Neural cell (in vitro differentiated cells): ENCODE measurements around the gene CTTNBP2NL. TPM values are rescaled to one million over a fixed set of nuclear protein-coding genes. Genes with fewer than 3 reads are reported as not detected.

Experiments
- H2AFZ ChIP-seq: fragments of 200-600, 300-800 bp; sonication (generic), shearing (Covaris generic); 2 replicates; pipeline ENCODE4 v1.6.0; 2014; ENCODE audit warnings: low read depth, mild to moderate bottlenecking, antibody characterized with exemption, low read length, moderate library complexity
- H3F3A ChIP-seq: fragments of 200-600 bp; shearing (Covaris generic); 2 replicates; pipeline ENCODE4 v1.6.1; 2016; ENCODE audit warnings: mild to moderate bottlenecking, moderate library complexity, mixed read lengths, antibody characterized with exemption, low read length; ENCODE audit not compliant: insufficient read depth, poor library complexity, severe bottlenecking
- H3K27ac ChIP-seq: fragments of 200-600, 300-800 bp; sonication (generic), shearing (Covaris generic); 2 replicates; pipeline ENCODE4 v1.5.1; 2014; ENCODE audit warnings: mild to moderate bottlenecking, low read length, moderate library complexity
- H3K27me3 ChIP-seq: fragments of 300-800, 200-600 bp; sonication (generic), shearing (Covaris generic); 2 replicates; pipeline ENCODE4 v1.6.0; 2014; ENCODE audit warnings: mild to moderate bottlenecking, low read depth, low read length, moderate library complexity; ENCODE audit not compliant: insufficient read depth
- H3K36me3 ChIP-seq: fragments of 300-800, 200-600 bp; sonication (generic), shearing (Covaris generic); 2 replicates; pipeline ENCODE4 v1.5.1; 2014; ENCODE audit warnings: mild to moderate bottlenecking, antibody characterized with exemption, low read length, moderate library complexity; ENCODE audit not compliant: insufficient read depth
- H3K4me2 ChIP-seq: fragments of 300-800, 200-600 bp; sonication (generic), shearing (Covaris generic); 2 replicates; pipeline ENCODE4 v1.6.0; 2014; ENCODE audit warnings: mild to moderate bottlenecking, low read length
- H3K4me3 ChIP-seq: fragments of 300-800, 200-600 bp; sonication (generic), shearing (Covaris generic); 2 replicates; pipeline ENCODE4 v1.5.1; 2014; ENCODE audit warnings: mild to moderate bottlenecking, low read length, moderate library complexity
- H3K79me2 ChIP-seq: fragments of 200-600 bp; shearing (Covaris generic); replicated peaks from 2 replicates; pipeline ENCODE4 v1.6.0; 2014; ENCODE audit warnings: mild to moderate bottlenecking, low read length, moderate library complexity; ENCODE audit not compliant: insufficient read depth
- H3K9ac ChIP-seq: fragments of 300-800, 200-600 bp; sonication (generic), shearing (Covaris generic); 2 replicates; pipeline ENCODE4 v1.6.1; 2016; ENCODE audit warnings: mild to moderate bottlenecking, low read length, mixed read lengths
- H3K9me2 ChIP-seq: fragments of 200-600 bp; shearing (Covaris generic); 2 replicates; pipeline ENCODE4 v1.6.1; 2016; ENCODE audit warnings: mild to moderate bottlenecking, low read length, mixed read lengths; ENCODE audit not compliant: insufficient read depth
- H3K9me3 ChIP-seq: fragments of 200-600, 300-800 bp; sonication (generic), shearing (Covaris generic); 2 replicates; pipeline ENCODE4 v1.6.1; 2016; ENCODE audit warnings: mild to moderate bottlenecking, mixed run types, low read length, moderate library complexity, mixed read lengths
- H4K20me1 ChIP-seq: fragments of 200-600 bp; shearing (Covaris generic); 2 replicates; pipeline ENCODE4 v1.6.1; 2016; ENCODE audit warnings: mild to moderate bottlenecking, mixed run types; ENCODE audit not compliant: insufficient read depth
- EP300 ChIP-seq: fragments of 450-650 bp; conservative IDR thresholded peaks from 2 replicates; pipeline ENCODE4 v1.6.1; 2014; ENCODE audit warnings: antibody characterized with exemption, mild to moderate bottlenecking, moderate library complexity; ENCODE audit not compliant: poor library complexity, severe bottlenecking
- EZH2 ChIP-seq: fragments of 200-600, 300-800 bp; shearing (Covaris generic), sonication (generic); IDR thresholded peaks from 2 replicates; pipeline ENCODE4 v1.6.1; 2014; ENCODE audit warnings: antibody characterized with exemption, low read length, borderline replicate concordance, mild to moderate bottlenecking; ENCODE audit not compliant: insufficient read depth, poor library complexity, severe bottlenecking
- MXI1 ChIP-seq: fragments of 450-650 bp; conservative IDR thresholded peaks from 2 replicates; pipeline ENCODE4 v1.6.1; 2014; ENCODE audit warnings: antibody characterized with exemption, mild to moderate bottlenecking; ENCODE audit not compliant: poor library complexity, severe bottlenecking
- POLR2AphosphoS5 ChIP-seq: IDR thresholded peaks from 2 replicates; pipeline ENCODE4 v1.6.1; 2012
- RAD21 ChIP-seq: fragments of 450-650 bp; conservative IDR thresholded peaks from 2 replicates; pipeline ENCODE4 v1.6.1; 2014; ENCODE audit warnings: antibody characterized with exemption, mild to moderate bottlenecking, moderate library complexity
- SMC3 ChIP-seq: fragments of 450-650 bp; conservative IDR thresholded peaks from 2 replicates; pipeline ENCODE4 v1.6.1; 2014; ENCODE audit warnings: antibody characterized with exemption, mild to moderate bottlenecking, moderate library complexity; ENCODE audit not compliant: poor library complexity
- TAF1 ChIP-seq: IDR thresholded peaks from 2 replicates; pipeline ENCODE4 v1.6.1; 2012; ENCODE audit warnings: low read depth
- polyA plus RNA-seq: library from polyadenylated mRNA; depleted of rRNA; stranded (reverse); fragments of >200 nt; gene quantifications from 2 replicates; pipeline ENCODE4 v1.2.3, GENCODE V29; 2014
- TF ChIP-seq, protein P1 (sequence below): IDR thresholded peaks from 2 replicates; pipeline ENCODE4 v1.6.1; 2012; ENCODE audit warnings: borderline replicate concordance
- TF ChIP-seq, protein P2 (sequence below): fragments of 450-650 bp; IDR thresholded peaks from 2 replicates; pipeline ENCODE4 v1.5.1; 2014; ENCODE audit warnings: antibody characterized with exemption, mild to moderate bottlenecking, moderate library complexity; ENCODE audit not compliant: poor library complexity, severe bottlenecking

CTTNBP2NL gene
- polyA plus RNA-seq, 1 donor from 2014 or later: 11.8 TPM

DNA sequence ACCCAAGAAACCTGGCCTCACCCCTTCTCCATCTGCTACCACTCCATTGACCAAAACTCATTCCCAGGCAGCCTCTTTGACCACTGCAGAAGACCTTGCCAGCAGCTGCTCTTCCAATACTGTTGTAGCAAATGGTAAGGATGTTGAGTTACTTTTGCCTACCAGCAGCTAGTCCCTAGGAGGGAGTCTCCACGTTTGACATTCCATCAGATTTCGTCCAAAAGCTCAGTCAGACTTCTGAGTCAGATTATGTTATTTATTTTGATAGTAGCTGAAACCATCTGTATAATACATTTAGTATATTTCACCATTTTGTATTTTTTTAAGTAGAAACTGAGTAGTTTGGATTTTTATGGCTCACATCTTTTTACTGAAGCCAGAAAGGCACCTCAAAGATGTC, 61.2 kb downstream of the CTTNBP2NL start (continued):
- TF ChIP-seq EZH2: no peak
- no peak for TF ChIP-seq POLR2AphosphoS5

DNA sequence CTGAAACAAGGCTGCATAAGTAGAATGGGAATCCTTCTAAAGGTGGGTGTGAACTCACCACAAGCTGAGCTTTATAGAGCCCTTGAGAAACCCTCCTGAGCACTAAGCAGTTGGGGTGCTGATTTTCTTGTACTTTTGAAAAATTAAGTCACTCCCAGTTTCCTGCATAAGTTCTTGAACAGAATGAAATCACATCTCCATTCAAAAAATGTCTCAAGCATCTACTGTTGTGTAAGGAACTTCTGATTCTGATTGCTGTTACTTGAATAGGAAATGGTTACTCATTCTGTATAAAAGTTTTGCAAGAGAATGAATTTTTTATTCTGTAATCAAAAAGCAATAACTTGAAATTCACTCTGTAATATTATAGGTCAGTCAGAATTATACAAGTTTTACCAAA, 61.9 kb downstream of the CTTNBP2NL start:
- Histone ChIP-seq H3K9ac (no peak overlapping the region), H2AFZ (no peak overlapping the region), H3K79me2 (no peaks in the 10 kb centered on the region), H4K20me1 (no peaks in the 10 kb centered on the region), H3K9me2 (no peaks in the 10 kb centered on the region), H3K36me3 (peaks cover 9% of the 10 kb centered on the region), H3K27ac (no peak overlapping the region), H3K4me3 (no peak overlapping the region), H3K4me2 (no peak overlapping the region), H3K27me3 (no peaks in the 10 kb centered on the region), H3F3A (no peaks in the 10 kb centered on the region), H3K9me3 (no peaks in the 10 kb centered on the region)
- no peak for TF ChIP-seq SMC3
- no peak for TF ChIP-seq TAF1
- TF ChIP-seq MXI1: no peak
- TF ChIP-seq EZH2: no peak
- TF ChIP-seq, protein P1, sequence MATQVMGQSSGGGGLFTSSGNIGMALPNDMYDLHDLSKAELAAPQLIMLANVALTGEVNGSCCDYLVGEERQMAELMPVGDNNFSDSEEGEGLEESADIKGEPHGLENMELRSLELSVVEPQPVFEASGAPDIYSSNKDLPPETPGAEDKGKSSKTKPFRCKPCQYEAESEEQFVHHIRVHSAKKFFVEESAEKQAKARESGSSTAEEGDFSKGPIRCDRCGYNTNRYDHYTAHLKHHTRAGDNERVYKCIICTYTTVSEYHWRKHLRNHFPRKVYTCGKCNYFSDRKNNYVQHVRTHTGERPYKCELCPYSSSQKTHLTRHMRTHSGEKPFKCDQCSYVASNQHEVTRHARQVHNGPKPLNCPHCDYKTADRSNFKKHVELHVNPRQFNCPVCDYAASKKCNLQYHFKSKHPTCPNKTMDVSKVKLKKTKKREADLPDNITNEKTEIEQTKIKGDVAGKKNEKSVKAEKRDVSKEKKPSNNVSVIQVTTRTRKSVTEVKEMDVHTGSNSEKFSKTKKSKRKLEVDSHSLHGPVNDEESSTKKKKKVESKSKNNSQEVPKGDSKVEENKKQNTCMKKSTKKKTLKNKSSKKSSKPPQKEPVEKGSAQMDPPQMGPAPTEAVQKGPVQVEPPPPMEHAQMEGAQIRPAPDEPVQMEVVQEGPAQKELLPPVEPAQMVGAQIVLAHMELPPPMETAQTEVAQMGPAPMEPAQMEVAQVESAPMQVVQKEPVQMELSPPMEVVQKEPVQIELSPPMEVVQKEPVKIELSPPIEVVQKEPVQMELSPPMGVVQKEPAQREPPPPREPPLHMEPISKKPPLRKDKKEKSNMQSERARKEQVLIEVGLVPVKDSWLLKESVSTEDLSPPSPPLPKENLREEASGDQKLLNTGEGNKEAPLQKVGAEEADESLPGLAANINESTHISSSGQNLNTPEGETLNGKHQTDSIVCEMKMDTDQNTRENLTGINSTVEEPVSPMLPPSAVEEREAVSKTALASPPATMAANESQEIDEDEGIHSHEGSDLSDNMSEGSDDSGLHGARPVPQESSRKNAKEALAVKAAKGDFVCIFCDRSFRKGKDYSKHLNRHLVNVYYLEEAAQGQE: no peak
- no peak for TF ChIP-seq POLR2AphosphoS5
- no peak for TF ChIP-seq RAD21
- TF ChIP-seq, protein P2, sequence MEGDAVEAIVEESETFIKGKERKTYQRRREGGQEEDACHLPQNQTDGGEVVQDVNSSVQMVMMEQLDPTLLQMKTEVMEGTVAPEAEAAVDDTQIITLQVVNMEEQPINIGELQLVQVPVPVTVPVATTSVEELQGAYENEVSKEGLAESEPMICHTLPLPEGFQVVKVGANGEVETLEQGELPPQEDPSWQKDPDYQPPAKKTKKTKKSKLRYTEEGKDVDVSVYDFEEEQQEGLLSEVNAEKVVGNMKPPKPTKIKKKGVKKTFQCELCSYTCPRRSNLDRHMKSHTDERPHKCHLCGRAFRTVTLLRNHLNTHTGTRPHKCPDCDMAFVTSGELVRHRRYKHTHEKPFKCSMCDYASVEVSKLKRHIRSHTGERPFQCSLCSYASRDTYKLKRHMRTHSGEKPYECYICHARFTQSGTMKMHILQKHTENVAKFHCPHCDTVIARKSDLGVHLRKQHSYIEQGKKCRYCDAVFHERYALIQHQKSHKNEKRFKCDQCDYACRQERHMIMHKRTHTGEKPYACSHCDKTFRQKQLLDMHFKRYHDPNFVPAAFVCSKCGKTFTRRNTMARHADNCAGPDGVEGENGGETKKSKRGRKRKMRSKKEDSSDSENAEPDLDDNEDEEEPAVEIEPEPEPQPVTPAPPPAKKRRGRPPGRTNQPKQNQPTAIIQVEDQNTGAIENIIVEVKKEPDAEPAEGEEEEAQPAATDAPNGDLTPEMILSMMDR: no peak
- no peak for TF ChIP-seq EP300

DNA sequence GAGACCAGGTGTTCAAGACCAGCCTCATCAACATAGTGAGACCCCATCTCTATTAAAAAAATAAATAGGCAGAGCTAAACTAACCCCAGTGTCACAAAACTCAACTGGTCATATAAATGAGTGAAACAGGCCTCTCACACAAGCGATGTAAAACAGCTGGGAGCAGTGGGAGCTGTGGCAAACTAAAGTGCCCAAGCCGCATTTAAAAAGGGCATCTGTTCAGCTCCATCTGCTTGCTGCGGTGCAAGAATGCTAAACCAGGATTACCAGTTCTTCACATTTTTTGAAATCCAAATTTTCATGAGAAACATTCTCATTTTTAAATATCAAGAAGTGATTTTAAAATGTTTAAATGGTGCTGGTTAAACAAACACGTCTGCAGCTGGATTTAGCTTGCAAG, 62.7 kb downstream of the CTTNBP2NL start:
- H3K27me3 ChIP-seq: no peaks in the 10 kb centered on the region
- no peak overlapping the region for H3K9ac ChIP-seq
- H3K9me3 ChIP-seq: no peaks in the 10 kb centered on the region
- H3K36me3 ChIP-seq: peaks cover 9% of the 10 kb centered on the region
- no peak overlapping the region for H2AFZ ChIP-seq
- no peaks in the 10 kb centered on the region for H3K9me2 ChIP-seq
- H3K4me2 ChIP-seq: no peak overlapping the region
- no peak overlapping the region for H3K27ac ChIP-seq
- H3K79me2 ChIP-seq: no peaks in the 10 kb centered on the region
- H3F3A ChIP-seq: no peaks in the 10 kb centered on the region
- no peak overlapping the region for H3K4me3 ChIP-seq
- TF ChIP-seq MXI1: no peak
- TF ChIP-seq EZH2: no peak
- TF ChIP-seq, protein P2: no peak
- TF ChIP-seq TAF1: no peak
- TF ChIP-seq RAD21: no peak
- TF ChIP-seq, protein P1: no peak
- TF ChIP-seq POLR2AphosphoS5: no peak
- TF ChIP-seq SMC3: no peak
- no peak for TF ChIP-seq EP300
- H4K20me1 ChIP-seq: no peaks in the 10 kb centered on the region
